ENCODE data around the gene ORAI3. TPM values are rescaled to one million over a fixed set of nuclear protein-coding genes. Genes with fewer than 3 reads are reported as not detected.
A peak's percentile ranks its signal among the peaks of the same experiment; 100 is the strongest.

Gene ORAI3
- total RNA-seq, 1 experiment from 2014 or later, result 10.8 TPM

DNA sequence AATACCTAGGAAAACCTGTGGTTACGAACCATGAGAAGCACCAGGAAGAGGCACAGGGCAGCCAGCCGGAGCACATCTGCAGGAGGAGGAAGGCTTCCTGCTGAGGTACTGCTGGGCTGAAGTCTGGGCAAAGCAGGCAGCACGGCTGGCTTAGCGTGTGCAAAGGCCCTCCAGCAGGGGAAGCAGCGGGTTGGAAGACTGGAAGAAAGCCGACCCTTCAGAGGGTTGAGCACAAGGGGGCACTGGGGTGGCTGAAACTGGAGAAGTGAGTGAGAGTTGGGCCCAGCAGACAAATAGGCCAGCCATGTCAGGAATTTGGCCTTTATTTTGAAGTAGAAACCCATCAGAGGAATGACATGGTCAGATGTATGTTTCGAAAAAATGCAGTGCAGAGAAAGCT, 24.0 kb downstream of the ORAI3 start:
- ATAC-seq (peak; percentile 68), DNase-seq (ENCODE audit: low spot score) (no peak)
- Mint-ChIP-seq H3K27me3 (ENCODE audit: low read depth) (peaks cover 2% of the 10 kb centered on the region; the same call in 1 of the 2 replicates), H3K27ac (peak overlapping the region; percentile 62; the same call in 1 of the 2 replicates), H3K36me3 (peaks cover 69% of the 10 kb centered on the region), H3K9me3 (no peaks in the 10 kb centered on the region), H3K4me3 (no peak overlapping the region), H3K4me1 (no peaks in the 10 kb centered on the region)
- ChIA-PET POLR2A (no interaction called here), CTCF (no interaction called here)
- TF ChIP-seq PRRX2 (CRISPR knock-in tag; IDR thresholded peaks at IDR 0.05) (no peak), IRF1 (CRISPR knock-in tag; IDR thresholded peaks at IDR 0.05) (no peak), ELF4 (CRISPR knock-in tag; IDR thresholded peaks at IDR 0.05; ENCODE audit: low read depth) (no peak), MYBL2 (CRISPR knock-in tag; IDR thresholded peaks at IDR 0.05) (no peak), ZNF317 (CRISPR knock-in tag; IDR thresholded peaks at IDR 0.05; ENCODE audit: borderline replicate concordance, low read depth) (no peak), ESRRA (CRISPR knock-in tag; IDR thresholded peaks at IDR 0.05; ENCODE audit: borderline replicate concordance) (no peak), ZNF425 (CRISPR knock-in tag; conservative IDR thresholded peaks at IDR 0.05) (no peak), CTCF (IDR thresholded peaks at IDR 0.05) (no peak), MXD4 (CRISPR knock-in tag; IDR thresholded peaks at IDR 0.05; ENCODE audit: borderline replicate concordance) (no peak), ZNF138 (CRISPR knock-in tag; conservative IDR thresholded peaks at IDR 0.05) (no peak), FOXK1 (CRISPR knock-in tag; IDR thresholded peaks at IDR 0.05) (no peak), HMGXB4 (CRISPR knock-in tag; IDR thresholded peaks at IDR 0.05) (no peak), GRHL2 (CRISPR knock-in tag; IDR thresholded peaks at IDR 0.05; ENCODE audit: insufficient replicate concordance, severe bottlenecking) (no peak)
- TF ChIP-seq, protein P1, sequence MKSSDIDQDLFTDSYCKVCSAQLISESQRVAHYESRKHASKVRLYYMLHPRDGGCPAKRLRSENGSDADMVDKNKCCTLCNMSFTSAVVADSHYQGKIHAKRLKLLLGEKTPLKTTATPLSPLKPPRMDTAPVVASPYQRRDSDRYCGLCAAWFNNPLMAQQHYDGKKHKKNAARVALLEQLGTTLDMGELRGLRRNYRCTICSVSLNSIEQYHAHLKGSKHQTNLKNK (CRISPR knock-in tag; IDR thresholded peaks at IDR 0.05), result no peak

GRCh38 chr16:30974348-30974747, 25.5 kb downstream of the ORAI3 start:
- H3K36me3 Mint-ChIP-seq, result peaks cover 65% of the 10 kb centered on the region
- TF ChIP-seq, protein P2, sequence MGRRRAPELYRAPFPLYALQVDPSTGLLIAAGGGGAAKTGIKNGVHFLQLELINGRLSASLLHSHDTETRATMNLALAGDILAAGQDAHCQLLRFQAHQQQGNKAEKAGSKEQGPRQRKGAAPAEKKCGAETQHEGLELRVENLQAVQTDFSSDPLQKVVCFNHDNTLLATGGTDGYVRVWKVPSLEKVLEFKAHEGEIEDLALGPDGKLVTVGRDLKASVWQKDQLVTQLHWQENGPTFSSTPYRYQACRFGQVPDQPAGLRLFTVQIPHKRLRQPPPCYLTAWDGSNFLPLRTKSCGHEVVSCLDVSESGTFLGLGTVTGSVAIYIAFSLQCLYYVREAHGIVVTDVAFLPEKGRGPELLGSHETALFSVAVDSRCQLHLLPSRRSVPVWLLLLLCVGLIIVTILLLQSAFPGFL (CRISPR knock-in tag; IDR thresholded peaks at IDR 0.05; ENCODE audit: borderline replicate concordance), result no peak
- TF ChIP-seq CBFB (CRISPR knock-in tag; IDR thresholded peaks at IDR 0.05; ENCODE audit: low read depth), result no peak
- no peak for TF ChIP-seq MXD4 (CRISPR knock-in tag; IDR thresholded peaks at IDR 0.05; ENCODE audit: borderline replicate concordance)
- no peak for TF ChIP-seq ZNF281 (CRISPR knock-in tag; IDR thresholded peaks at IDR 0.05)
- TF ChIP-seq CREB1 (CRISPR knock-in tag; IDR thresholded peaks at IDR 0.05), result no peak
- TF ChIP-seq, protein P3, sequence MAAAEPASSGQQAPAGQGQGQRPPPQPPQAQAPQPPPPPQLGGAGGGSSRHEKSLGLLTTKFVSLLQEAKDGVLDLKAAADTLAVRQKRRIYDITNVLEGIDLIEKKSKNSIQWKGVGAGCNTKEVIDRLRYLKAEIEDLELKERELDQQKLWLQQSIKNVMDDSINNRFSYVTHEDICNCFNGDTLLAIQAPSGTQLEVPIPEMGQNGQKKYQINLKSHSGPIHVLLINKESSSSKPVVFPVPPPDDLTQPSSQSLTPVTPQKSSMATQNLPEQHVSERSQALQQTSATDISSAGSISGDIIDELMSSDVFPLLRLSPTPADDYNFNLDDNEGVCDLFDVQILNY (CRISPR knock-in tag; IDR thresholded peaks at IDR 0.05), result no peak
- no peak for TF ChIP-seq ZNF317 (CRISPR knock-in tag; IDR thresholded peaks at IDR 0.05; ENCODE audit: borderline replicate concordance, low read depth)
- no peak for TF ChIP-seq ELF4 (CRISPR knock-in tag; IDR thresholded peaks at IDR 0.05; ENCODE audit: low read depth)

More at GRCh38 chr16:30974348-30974747, 25.5 kb downstream of the ORAI3 start:
- Mint-ChIP-seq H3K9me3 (no peaks in the 10 kb centered on the region), H3K4me3 (no peak overlapping the region), H3K27me3 (ENCODE audit: low read depth) (peaks cover 2% of the 10 kb centered on the region; the same call in 1 of the 2 replicates), H3K4me1 (no peaks in the 10 kb centered on the region), H3K27ac (no peak overlapping the region)
- ChIA-PET POLR2A (interaction anchor here (0.6 kb wide), 1 partner anchor 895 kb away, joined by 4 read pairs; no protein-coding TSS in a partner anchor), CTCF (no interaction called here)
- DNase-seq (ENCODE audit: low spot score) (no peak), ATAC-seq (no peak)

Measured in WTC11 (cell line).